ENCODE data around the gene IGLL5.

DNA sequence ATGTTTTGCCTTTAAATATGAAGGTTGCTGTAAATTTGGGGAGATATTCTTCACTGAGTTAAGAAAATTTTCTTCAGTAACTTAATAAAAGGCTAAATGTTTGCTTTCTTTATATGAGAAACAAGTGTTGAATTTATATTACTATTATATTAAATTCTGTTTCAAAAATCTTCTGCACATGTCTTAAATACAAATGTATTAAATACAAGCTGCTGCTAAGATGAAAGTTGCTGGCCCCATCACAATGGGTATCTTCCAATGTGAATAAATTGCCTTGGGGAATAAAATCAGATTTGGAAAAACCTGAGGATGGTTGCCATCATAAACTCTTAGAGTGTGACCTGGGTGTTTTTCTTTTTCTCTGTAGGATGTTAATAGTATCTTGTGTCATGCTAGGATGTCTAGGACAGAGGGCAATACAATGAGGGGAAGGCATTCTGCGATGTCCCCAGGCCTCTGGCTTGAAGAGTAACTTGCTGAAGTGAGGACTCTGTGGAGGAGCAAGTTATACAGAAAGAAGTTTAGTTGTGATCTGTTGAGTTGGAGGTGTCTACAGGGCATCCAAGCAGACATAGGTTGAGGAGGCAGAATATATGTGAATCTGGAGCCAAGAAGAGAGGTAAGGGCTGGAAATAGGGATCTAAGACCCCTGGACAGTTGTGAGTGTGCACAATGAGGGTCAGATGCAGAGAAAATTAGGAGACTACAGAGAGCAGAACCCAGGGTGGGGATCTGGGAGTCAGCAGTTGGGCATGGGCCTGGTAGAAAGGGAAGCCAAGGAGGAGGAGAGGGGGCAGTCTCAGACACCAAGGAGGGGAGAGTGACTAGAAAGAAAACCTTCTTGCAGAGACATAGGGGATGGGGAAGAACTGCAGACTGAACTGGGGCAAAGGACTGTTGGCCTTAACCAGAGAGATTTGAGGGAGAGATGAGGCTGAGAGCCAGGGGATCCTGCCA is 4.8 kb downstream of the IGLL5 start:
- no peak for TF ChIP-seq CTCF (IDR thresholded peaks at IDR 0.05)
- no peak for TF ChIP-seq POLR2A (IDR thresholded peaks at IDR 0.05)
- TF ChIP-seq POLR2AphosphoS5 (IDR thresholded peaks at IDR 0.05): no peak
